ENCODE measurements around the gene SAP30BP. TPM values are rescaled to one million over a fixed set of nuclear protein-coding genes. Genes with fewer than 3 reads are reported as not detected.

The SAP30BP gene
- total RNA-seq, 1 donor from 2014 or later = 101 TPM

DNA sequence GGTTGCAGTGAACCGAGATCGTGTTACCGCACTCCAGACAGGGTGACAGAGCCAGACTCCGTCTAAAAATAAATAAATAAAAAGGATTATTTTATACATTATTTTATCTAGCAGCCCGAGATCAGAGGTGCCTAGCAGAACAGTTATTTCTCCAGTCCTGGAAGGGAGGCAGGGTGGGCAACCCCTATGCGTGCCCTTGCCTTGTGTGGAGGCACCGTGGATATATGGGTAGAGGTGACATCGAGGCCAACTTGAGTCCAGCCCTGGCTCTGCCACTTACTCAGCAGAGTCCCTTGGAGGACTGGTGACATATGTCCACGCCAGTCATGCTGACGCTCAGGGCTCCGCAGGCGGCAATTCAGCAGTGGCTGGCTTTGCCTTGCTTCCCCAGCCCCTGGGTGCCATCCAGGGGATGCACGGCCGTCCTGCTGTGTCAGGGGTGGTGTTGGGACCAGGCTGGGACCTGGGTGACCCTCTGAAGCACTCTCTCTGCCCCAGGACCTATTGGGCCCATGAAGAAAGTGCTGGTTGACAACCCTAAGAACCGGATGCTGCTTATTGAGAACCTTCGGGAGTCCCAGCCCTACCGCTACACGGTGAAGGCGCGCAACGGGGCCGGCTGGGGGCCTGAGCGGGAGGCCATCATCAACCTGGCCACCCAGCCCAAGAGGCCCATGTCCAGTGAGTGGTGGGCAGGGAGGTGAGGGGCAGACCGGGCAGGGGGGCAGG, 84.7 kb downstream of the SAP30BP start:
- Mint-ChIP-seq H3K4me1 (ENCODE audit: low read depth) (peaks cover 12% of the 10 kb centered on the region), H3K27me3 (ENCODE audit: low read depth) (peaks cover 3% of the 10 kb centered on the region), H3K27ac (no peak overlapping the region), H3K9me3 (no peaks in the 10 kb centered on the region), H3K36me3 (ENCODE audit: low read depth) (no peaks in the 10 kb centered on the region), H3K4me3 (ENCODE audit: low read depth) (no peak overlapping the region)
- intact Hi-C loops (cut with micrococcal nuclease) = no loop called here
- DNase-seq (ENCODE audit: low spot score) = no peak

DNA sequence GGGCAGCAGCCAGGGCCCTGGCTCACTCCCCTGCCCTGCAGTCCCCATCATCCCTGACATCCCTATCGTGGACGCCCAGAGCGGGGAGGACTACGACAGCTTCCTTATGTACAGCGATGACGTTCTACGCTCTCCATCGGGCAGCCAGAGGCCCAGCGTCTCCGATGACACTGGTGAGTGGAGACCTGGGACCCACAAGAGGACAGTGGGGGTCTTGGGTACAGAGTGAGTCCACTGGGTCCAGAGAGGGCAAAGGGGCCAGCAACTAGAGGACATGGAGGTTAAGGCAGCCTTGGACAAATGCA, 85.2 kb downstream of the SAP30BP start:
- intact Hi-C loops (cut with micrococcal nuclease) = no loop called here
- Mint-ChIP-seq H3K4me1 (ENCODE audit: low read depth) (peaks cover 12% of the 10 kb centered on the region), H3K27me3 (ENCODE audit: low read depth) (peaks cover 3% of the 10 kb centered on the region), H3K4me3 (ENCODE audit: low read depth) (no peak overlapping the region), H3K27ac (no peak overlapping the region), H3K36me3 (ENCODE audit: low read depth) (no peaks in the 10 kb centered on the region), H3K9me3 (no peaks in the 10 kb centered on the region)
- DNase-seq (ENCODE audit: low spot score) = no peak

DNA sequence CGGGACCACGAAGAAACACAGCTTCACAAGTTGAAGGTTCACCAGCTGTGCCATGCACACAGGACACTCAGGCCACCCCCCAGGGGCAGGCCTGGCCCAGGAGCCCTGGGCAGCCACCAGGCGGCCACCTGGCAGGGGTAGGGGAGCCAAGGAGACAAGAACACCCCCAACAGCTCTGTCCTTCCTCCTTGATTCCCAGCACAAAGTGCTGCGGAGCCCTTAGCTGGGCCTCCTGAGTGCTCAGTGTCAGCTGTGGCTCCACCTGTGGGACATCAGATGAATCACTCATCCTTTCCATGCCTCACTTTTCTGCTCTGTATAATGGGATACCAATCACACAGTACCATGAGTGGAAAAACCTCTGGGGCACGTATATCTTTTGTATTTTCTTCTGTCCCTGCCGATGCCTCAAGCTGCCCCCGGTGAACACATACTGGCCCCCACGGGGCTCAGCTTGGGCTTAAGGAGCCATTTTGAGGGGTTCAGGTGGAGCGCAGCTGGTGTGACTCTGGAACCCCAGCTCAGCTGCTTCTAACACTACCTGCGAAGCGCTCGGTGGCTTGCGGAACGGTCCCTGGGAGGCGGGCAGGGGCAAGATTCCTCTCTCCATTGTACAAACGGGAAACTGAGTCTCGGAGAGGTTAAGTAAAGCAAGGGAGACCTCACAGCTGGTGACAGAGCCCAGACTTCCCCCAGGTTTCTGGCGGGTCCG, 85.8 kb downstream of the SAP30BP start:
- no peaks in the 10 kb centered on the region for H3K9me3 Mint-ChIP-seq
- H3K27ac Mint-ChIP-seq = no peak overlapping the region
- intact Hi-C loops (cut with micrococcal nuclease) = no loop called here
- H3K4me3 Mint-ChIP-seq (ENCODE audit: low read depth) = peak overlapping the region; percentile 67
- no peaks in the 10 kb centered on the region for H3K27me3 Mint-ChIP-seq (ENCODE audit: low read depth)
- H3K36me3 Mint-ChIP-seq (ENCODE audit: low read depth) = no peaks in the 10 kb centered on the region
- no peak for DNase-seq (ENCODE audit: low spot score)
- peaks cover 9% of the 10 kb centered on the region for H3K4me1 Mint-ChIP-seq (ENCODE audit: low read depth)

DNA sequence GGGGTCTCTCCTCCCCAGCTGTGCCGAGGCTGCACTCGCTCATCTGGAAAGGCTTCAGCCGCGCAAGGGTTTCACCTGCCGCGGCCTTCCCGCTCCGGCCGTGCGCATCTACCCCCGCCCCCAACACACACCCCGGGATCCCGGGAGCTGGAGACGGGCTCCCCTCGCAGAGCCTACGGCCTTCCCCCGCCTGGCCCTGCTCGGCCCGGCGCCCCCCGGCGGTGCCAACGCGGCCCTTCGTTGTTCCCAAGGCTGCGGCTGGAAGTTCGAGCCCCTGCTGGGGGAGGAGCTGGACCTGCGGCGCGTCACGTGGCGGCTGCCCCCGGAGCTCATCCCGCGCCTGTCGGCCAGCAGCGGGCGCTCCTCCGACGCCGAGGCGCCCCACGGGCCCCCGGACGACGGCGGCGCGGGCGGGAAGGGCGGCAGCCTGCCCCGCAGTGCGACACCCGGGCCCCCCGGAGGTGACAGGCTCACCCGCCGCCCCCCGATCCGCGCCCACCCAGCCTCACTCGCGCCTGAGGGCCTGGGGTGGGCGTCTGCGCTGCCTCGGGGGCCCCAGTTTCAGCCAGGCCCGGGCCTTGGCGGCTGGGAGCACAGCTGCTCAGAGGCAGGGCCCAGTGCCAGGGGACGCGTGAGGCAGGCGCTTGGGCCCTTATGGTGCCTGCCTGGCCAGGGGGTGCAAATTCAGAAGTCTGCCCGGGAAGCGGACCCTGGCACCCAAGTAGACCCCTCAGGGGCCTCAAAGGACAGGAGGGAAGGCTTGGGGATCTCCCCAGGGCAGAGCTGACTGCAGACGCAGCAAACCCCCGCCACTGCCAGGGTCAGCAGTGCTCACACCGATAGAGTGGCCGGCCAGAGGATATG, 86.6 kb downstream of the SAP30BP start:
- H3K4me3 Mint-ChIP-seq (ENCODE audit: low read depth) = peak overlapping the region; percentile 2
- no peak overlapping the region for H3K27ac Mint-ChIP-seq
- H3K27me3 Mint-ChIP-seq (ENCODE audit: low read depth) = no peaks in the 10 kb centered on the region
- H3K9me3 Mint-ChIP-seq = no peaks in the 10 kb centered on the region
- peak; percentile 62 for DNase-seq (ENCODE audit: low spot score)
- H3K36me3 Mint-ChIP-seq (ENCODE audit: low read depth) = peaks cover 2% of the 10 kb centered on the region
- intact Hi-C loops (cut with micrococcal nuclease) = no loop called here
- peaks cover 9% of the 10 kb centered on the region for H3K4me1 Mint-ChIP-seq (ENCODE audit: low read depth)

DNA sequence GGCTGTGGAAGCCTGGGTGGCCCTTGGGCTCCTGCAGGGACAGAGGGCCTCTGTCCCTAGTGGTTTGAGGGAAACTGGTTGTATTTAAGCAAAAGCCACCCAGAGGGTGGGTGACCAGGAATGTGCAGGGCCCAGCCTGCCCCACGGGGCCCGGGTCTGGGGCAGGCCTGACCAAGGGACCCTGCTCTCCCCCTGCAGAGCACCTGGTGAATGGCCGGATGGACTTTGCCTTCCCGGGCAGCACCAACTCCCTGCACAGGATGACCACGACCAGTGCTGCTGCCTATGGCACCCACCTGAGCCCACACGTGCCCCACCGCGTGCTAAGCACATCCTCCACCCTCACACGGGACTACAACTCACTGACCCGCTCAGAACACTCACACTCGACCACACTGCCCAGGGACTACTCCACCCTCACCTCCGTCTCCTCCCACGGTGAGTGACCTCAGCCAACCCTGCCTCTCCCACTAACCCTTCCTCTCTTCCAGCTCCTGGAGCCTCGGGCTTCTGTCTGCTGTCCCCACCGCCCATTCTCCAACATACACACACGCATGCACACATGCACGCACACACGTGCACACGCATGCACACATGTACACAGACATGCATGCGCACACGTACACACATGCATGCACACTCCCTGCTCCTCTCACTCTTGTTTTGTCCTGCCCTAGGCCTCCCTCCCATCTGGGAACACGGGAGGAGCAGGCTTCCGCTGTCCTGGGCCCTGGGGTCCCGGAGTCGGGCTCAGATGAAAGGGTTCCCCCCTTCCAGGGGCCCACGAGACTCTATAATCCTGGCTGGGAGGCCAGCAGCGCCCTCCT, 87.5 kb downstream of the SAP30BP start:
- H3K27ac Mint-ChIP-seq = peak overlapping the region; percentile 53
- H3K4me1 Mint-ChIP-seq (ENCODE audit: low read depth) = peaks cover 9% of the 10 kb centered on the region
- H3K9me3 Mint-ChIP-seq = no peaks in the 10 kb centered on the region
- H3K36me3 Mint-ChIP-seq (ENCODE audit: low read depth) = peaks cover 4% of the 10 kb centered on the region
- peak overlapping the region; percentile 24 for H3K4me3 Mint-ChIP-seq (ENCODE audit: low read depth)
- H3K27me3 Mint-ChIP-seq (ENCODE audit: low read depth) = no peaks in the 10 kb centered on the region
- intact Hi-C loops (cut with micrococcal nuclease) = no loop called here
- DNase-seq (ENCODE audit: low spot score) = no peak

DNA sequence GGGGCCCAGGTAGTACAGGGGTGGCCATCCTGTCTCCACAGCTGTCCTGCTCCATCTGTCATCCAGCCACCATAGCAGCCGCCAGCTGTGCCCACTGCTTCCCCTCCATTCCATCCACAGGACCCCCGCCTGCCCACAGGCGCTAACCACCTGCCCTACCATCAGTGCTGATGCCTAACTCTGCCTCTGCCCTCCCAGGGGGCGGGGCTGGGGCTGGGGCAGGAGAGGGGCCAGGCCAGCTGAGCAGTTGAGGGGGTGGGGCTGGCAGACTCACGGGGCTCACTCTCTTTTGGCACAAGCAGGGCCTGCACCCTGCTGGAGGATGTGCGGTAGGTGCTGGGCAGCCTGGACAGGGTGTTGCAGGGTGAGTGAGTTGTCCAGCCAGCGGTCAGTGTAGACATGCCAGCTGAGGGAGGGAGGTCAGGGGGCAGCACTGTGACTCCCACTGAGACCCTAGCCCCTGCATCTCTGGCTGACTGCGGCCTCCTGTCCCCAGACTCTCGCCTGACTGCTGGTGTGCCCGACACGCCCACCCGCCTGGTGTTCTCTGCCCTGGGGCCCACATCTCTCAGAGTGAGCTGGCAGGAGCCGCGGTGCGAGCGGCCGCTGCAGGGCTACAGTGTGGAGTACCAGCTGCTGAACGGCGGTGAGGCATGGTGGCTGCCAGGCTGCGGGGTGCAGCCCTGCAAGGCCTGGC, 88.2 kb downstream of the SAP30BP start:
- Mint-ChIP-seq H3K27ac (no peak overlapping the region), H3K27me3 (ENCODE audit: low read depth) (no peaks in the 10 kb centered on the region), H3K4me3 (ENCODE audit: low read depth) (no peak overlapping the region), H3K36me3 (ENCODE audit: low read depth) (peaks cover 4% of the 10 kb centered on the region), H3K9me3 (no peaks in the 10 kb centered on the region), H3K4me1 (ENCODE audit: low read depth) (peaks cover 8% of the 10 kb centered on the region)
- intact Hi-C loops (cut with micrococcal nuclease) = no loop called here
- no peak for DNase-seq (ENCODE audit: low spot score)

DNA sequence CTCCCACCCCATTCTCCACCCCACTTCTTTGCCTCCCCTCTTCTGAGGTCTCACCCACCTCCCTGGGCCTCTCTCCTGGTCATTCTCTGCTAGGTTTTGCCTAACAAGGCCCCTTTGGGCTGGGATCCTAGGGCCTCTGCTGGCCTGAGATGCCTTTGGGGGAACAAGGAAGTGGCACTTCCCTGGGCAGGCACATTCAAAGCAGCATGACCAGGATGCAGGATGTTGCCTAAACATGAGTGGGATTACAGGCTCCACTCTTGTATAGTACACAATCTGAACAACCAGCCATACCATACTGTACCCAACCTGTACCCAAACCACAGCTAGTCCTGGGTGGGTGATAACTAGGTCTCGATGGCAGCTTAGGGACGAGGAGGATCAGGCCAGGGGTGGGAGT, 88.9 kb downstream of the SAP30BP start:
- intact Hi-C loops (cut with micrococcal nuclease) = no loop called here
- H3K4me1 Mint-ChIP-seq (ENCODE audit: low read depth) = peaks cover 8% of the 10 kb centered on the region
- H3K4me3 Mint-ChIP-seq (ENCODE audit: low read depth) = no peak overlapping the region
- no peak for DNase-seq (ENCODE audit: low spot score)
- no peaks in the 10 kb centered on the region for H3K27me3 Mint-ChIP-seq (ENCODE audit: low read depth)
- no peak overlapping the region for H3K27ac Mint-ChIP-seq
- H3K9me3 Mint-ChIP-seq = no peaks in the 10 kb centered on the region
- peaks cover 4% of the 10 kb centered on the region for H3K36me3 Mint-ChIP-seq (ENCODE audit: low read depth)

DNA sequence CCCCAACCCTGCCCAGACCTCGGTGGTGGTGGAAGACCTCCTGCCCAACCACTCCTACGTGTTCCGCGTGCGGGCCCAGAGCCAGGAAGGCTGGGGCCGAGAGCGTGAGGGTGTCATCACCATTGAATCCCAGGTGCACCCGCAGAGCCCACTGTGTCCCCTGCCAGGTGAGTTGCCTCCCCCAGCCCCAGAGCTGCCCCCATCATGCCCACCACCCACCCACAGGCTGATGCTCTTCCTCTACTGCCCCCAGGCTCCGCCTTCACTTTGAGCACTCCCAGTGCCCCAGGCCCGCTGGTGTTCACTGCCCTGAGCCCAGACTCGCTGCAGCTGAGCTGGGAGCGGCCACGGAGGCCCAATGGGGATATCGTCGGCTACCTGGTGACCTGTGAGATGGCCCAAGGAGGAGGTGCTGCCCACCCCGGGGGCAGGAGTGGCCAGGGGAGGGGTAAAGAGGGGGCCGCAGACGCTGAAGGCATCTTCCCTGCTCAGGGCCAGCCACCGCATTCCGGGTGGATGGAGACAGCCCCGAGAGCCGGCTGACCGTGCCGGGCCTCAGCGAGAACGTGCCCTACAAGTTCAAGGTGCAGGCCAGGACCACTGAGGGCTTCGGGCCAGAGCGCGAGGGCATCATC, 89.4 kb downstream of the SAP30BP start:
- H3K27ac Mint-ChIP-seq = no peak overlapping the region
- no peak for DNase-seq (ENCODE audit: low spot score)
- H3K4me3 Mint-ChIP-seq (ENCODE audit: low read depth) = no peak overlapping the region
- H3K36me3 Mint-ChIP-seq (ENCODE audit: low read depth) = peaks cover 4% of the 10 kb centered on the region
- intact Hi-C loops (cut with micrococcal nuclease) = no loop called here
- peaks cover 8% of the 10 kb centered on the region for H3K4me1 Mint-ChIP-seq (ENCODE audit: low read depth)
- H3K27me3 Mint-ChIP-seq (ENCODE audit: low read depth) = no peaks in the 10 kb centered on the region
- no peaks in the 10 kb centered on the region for H3K9me3 Mint-ChIP-seq

DNA sequence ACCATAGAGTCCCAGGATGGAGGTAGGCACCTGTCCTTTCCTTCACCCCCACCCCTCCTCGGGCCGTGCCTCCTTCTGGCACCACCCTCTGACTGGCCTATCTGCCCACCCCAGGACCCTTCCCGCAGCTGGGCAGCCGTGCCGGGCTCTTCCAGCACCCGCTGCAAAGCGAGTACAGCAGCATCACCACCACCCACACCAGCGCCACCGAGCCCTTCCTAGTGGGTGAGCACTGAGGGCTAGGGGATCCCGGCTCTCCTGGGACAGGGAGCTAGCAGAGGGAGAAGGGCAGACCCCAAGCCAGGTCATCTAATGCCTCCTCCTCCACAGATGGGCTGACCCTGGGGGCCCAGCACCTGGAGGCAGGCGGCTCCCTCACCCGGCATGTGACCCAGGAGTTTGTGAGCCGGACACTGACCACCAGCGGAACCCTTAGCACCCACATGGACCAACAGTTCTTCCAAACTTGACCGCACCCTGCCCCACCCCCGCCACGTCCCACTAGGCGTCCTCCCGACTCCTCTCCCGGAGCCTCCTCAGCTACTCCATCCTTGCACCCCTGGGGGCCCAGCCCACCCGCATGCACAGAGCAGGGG, 90.0 kb downstream of the SAP30BP start:
- Mint-ChIP-seq H3K36me3 (ENCODE audit: low read depth) (peaks cover 6% of the 10 kb centered on the region), H3K4me3 (ENCODE audit: low read depth) (no peak overlapping the region), H3K27ac (no peak overlapping the region), H3K4me1 (ENCODE audit: low read depth) (peaks cover 8% of the 10 kb centered on the region), H3K9me3 (no peaks in the 10 kb centered on the region), H3K27me3 (ENCODE audit: low read depth) (no peaks in the 10 kb centered on the region)
- DNase-seq (ENCODE audit: low spot score) = no peak
- intact Hi-C loops (cut with micrococcal nuclease) = no loop called here
